HG03575 (cell line): ENCODE data around the gene NEUROD6.

ENCODE experiments used
- ATAC-seq: cut with Tn5 transposase; IDR thresholded peaks from one replicate; pipeline ENCODE4 v1.9.1; 2021; ENCODE audit not compliant: unreplicated experiment, insufficient number of reproducible peaks, low FRiP score; ENCODE audit errors: extremely low read depth

Gene NEUROD6

DNA sequence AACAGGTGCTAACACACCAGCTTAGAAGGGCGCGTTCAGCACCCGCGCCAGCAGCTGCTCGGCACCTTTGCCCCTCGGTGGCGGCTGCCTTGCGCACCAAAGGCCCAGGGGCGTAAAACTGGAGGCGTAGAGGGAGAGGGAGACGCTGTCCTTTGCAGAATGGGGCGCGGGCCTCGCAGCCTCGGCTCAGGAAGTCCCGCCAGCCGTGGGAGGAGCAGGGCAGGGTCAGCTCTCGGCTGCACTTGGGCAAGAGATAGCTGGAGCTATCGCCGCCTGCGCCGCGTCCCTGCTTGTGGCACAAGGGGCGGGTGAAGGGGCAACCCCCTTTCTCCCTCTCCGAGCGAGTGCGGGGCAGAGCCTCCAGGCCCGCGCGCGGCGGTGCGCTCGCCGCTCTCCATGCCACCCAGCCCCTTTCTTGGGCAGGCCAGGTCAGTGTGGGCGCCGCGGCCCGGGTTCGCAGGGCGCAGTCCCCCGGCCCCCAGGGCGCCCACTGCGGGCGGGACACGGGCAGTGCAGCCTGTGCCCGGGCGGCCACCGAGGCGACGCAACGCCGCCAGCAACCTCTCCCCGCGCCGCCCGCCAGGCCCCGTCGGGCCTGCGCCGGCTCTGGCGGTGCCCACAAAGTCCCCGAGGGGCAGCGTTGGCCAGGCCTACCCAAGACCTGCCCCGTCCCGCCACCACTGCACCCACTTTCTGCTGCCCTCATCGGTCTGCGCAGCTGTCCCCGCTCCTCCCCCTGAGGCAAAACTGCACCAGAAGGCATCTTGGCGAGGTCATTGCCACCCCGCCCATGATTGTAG is 4.1 kb downstream of the NEUROD6 start:
- no peak for ATAC-seq

DNA sequence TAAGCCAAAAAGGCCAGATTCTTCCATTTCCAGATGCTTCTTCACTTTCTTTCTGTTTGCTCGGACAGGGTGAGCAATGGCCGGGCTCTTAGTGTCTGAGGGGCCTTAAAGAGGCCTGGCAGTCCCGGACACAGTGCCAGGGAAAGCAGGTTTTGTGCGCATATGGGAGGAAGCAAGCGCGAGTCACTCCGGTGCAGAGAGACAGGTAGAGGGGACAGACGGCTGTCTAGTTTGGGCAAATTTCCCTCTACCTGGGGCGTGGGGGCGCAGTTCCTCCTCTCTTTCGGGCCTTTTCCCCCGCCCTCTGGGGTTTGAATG is 4.7 kb downstream of the NEUROD6 start:
- ATAC-seq: no peak

GRCh38 chr7:31335161-31335856 is 5.2 kb downstream of the NEUROD6 start:
- ATAC-seq: no peak

- ATAC-seq: no peak
Observed at GRCh38 chr7:31333291-31333690, 7.2 kb downstream of the NEUROD6 start.

- no peak for ATAC-seq
Observed at GRCh38 chr7:31327071-31327470, 13.5 kb downstream of the NEUROD6 start.

- no peak for ATAC-seq
Observed at GRCh38 chr7:31326416-31326815, 14.1 kb downstream of the NEUROD6 start.

- ATAC-seq: no peak
Observed at GRCh38 chr7:31323101-31323500, 17.4 kb downstream of the NEUROD6 start.

GRCh38 chr7:31320675-31321074 is 19.9 kb downstream of the NEUROD6 start:
- ATAC-seq: no peak

DNA sequence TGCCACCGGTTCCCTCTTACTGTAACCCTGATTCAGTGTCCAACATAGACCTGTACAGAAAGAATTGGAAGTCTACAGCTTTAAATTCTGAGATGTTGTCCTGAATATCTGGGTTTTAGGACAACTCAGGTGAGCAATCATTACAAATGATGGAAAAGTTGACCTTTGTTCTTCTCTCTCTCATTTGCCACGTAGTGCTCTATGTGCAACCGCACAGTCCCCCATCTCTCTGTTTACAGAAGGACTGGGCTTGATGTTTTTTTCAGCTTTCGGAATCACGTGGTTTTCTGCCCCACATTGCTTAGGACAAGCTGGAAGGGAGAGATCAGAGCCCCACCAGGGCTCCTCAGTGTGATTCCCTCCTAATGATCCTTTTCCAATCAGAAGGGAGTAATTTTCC is 22.2 kb downstream of the NEUROD6 start:
- ATAC-seq: no peak

GRCh38 chr7:31316876-31317275 is 23.6 kb downstream of the NEUROD6 start:
- ATAC-seq: no peak

DNA sequence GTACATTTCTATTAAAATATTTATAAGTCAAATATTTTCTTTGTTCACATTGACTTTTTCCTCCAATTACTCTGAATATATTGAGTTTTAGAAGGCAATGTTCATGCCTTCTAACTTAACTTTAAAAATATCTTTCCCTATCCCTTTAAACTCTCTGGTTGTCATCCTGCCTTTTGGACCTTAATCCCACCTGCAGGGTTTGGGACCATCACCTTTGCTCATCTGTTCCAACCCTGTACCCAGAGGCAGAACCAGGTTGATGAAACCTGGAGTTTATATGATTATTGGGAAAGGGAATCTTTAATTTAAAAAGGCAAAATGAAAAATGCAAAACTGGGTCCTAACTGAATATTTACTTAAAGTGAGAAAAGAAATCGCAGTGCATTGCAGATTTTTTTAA is 24.8 kb downstream of the NEUROD6 start:
- ATAC-seq: no peak

GRCh38 chr7:31314781-31315180 is 25.7 kb downstream of the NEUROD6 start:
- no peak for ATAC-seq

DNA sequence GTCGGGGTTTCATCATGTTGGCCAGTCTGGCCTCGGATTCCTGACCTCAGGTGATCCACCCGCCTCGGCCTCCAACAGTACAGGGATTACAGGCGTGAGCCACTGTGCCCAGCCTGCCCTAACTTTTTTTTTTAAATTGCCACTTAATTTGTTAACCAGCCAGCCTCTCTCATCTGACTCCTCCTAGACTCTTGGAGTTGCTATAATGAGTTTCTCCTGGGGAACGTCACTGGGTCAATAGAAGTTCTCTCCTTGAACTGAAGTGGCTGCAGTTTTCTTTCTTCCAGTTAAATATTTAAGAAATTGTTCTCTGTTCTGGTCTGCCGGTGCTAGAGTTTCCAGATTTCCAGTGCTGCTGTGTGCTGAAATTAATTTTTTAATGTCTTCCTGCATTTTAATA is 27.6 kb downstream of the NEUROD6 start:
- no peak for ATAC-seq

GRCh38 chr7:31311552-31311951 is 29.0 kb downstream of the NEUROD6 start:
- no peak for ATAC-seq

DNA sequence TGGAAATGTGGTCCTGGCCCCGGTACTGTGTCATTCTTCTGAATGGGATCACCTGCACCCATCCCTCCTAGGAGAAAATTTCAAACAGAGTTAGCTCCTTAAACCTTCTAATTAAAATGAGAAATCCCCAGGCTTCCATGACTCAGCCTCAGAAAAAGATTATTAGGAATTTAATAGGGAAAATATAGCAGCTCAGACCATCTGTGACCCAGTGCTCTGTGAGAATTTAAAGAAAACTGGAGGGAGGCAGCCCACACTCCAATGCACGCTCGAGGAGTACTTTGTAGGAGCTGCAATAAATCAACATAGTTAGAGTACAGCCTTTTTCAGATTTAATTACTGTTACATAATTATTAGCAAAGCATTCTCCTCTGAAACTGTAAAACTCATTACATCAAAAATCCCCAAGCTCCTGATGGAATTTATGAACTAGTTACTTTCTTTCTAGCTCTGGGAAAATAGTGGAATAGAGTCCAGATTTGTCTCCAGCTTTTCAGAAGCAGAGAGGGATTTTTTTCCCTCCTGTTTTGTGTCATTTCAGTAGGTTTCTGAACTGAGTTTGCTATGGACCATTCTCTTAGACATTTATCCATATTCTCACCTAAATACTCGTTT is 30.1 kb downstream of the NEUROD6 start:
- no peak for ATAC-seq

DNA sequence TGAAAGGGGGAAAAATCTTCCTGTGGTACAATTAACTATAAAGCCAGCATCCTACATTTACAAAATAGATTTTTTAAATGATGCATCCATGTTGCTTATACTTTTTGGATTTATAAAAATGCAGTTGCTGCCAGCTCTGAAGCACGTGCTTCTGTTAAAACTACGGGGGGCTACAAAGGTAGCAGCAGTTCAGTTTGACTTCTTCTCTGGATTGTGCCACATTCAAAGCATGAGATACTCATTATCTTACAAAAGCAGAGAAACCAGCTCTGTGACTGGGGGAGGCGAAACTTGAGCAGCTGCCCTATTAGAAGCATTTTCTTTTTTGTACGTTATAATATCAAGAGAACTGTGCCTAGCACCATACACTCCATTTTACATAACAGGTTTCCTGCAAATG is 31.1 kb downstream of the NEUROD6 start:
- no peak for ATAC-seq

DNA sequence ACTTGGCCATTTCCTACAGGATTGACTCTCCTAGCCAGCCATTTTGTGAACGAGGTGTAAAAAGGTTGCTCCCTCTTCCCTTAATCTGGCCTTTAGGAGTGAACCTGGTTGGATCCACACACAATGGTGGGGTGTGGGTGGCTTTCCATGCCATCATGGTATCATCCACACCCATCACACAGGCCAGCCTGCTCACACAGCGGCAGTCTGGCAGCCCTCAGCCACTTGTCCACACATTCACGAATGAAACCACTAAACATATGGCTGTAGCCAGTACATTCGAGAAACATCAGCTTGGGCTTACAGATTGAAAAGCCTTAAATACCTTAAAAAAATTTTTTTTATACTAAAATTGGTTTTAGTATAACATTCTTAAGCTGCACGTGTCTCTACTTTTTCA is 31.9 kb downstream of the NEUROD6 start:
- ATAC-seq: no peak

DNA sequence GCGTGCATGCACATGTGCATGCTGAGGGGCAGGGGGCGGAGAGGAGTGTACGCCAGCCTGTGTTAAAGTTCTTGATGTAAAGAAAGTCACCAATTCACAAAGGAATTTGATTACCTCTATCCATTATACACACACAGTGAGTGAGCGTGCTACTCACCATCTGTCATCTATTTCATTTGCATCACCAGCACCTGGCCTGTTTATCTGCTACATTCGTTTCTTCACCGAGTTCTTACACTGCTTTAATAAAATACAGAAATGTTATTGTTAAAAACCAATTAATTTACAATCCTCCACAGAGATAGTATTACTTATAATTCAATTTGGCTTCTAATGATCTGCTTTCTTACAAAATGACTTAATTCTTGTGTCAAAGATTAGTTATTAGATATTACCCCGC is 32.6 kb downstream of the NEUROD6 start:
- ATAC-seq: no peak

- no peak for ATAC-seq
Observed at GRCh38 chr7:31305260-31305659, 35.3 kb downstream of the NEUROD6 start.

DNA sequence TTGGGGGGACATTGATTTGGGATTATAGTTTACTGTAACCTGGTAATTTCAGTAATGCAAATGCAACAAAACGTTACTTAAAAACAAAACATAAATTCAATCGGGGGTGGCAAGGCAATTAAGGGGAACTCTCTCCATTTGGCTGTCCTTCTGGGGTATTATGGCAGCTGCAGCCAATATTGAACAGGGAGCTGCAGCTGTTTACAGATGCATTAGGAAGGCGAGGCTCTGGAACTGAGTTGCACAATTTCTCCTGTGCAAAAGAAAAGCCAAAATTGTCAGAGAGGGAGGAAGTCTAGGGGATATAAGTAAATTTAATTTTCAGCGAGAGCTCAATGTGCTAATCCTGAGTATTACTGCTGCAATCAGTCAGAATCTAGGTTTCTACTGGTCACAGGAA is 36.1 kb downstream of the NEUROD6 start:
- no peak for ATAC-seq
